ENCODE results near the gene NSD1. TPM values are rescaled to one million over a fixed set of nuclear protein-coding genes. Genes with fewer than 3 reads are reported as not detected.

Gene NSD1
- polyA plus RNA-seq, 1 donor (not counting 4 experiments of a cell fraction or from before 2014, with no cell fraction given), result 13.6 TPM

GRCh38 chr5:177132136-177133095, 1.2 kb upstream of the NSD1 start:
- Histone ChIP-seq H3K27ac (ENCODE audit: control insufficient read depth, insufficient read depth, low read length) (no peak overlapping the region), H3K9me1 (ENCODE audit: control insufficient read depth, extremely low read depth, insufficient read depth, low read length) (no peaks in the 10 kb centered on the region), H3K4me2 (ENCODE audit: control insufficient read depth, extremely low read depth, insufficient read depth, low read depth, low read length) (peak overlapping the region; percentile 100), H4K20me1 (ENCODE audit: control insufficient read depth, extremely low read depth, insufficient read depth, low read length) (no peaks in the 10 kb centered on the region), H2AFZ (ENCODE audit: control insufficient read depth, low read length) (peak overlapping the region; percentile 88), H3K4me3 (ENCODE audit: control insufficient read depth in 2 of 3, extremely low read depth in 1 of 3, insufficient read depth in 2 of 3, low read depth in 1 of 3, low read length in 3 of 3) (peak overlapping the region in 1 of 3 experiments; percentile 34), H3K9ac (ENCODE audit: control insufficient read depth, extremely low read depth, insufficient read depth, low read length) (peak overlapping the region; percentile 85), H3K36me3 (ENCODE audit: control insufficient read depth in 2 of 2, extremely low read depth in 1 of 2, insufficient read depth in 2 of 2, low read length in 2 of 2) (peaks cover 3 to 8% of the 10 kb centered on the region in 2 experiments), H3K9me3 (ENCODE audit: control insufficient read depth, low read depth, low read length) (no peaks in the 10 kb centered on the region), H3K79me2 (ENCODE audit: control insufficient read depth, insufficient read depth, low read length) (peaks cover 27% of the 10 kb centered on the region), H3K4me1 (ENCODE audit: control insufficient read depth, extremely low read depth, insufficient read depth, low read length) (peaks cover 33% of the 10 kb centered on the region), H3K27me3 (ENCODE audit: control insufficient read depth, extremely low read depth, insufficient read depth, low read length) (no peaks in the 10 kb centered on the region)
- DNase-seq (ENCODE audit: low read depth, low spot score), result no peak
- dilution Hi-C loops (cut with MboI; ENCODE audit: extremely low pct_ligation_motif_present, low sequenced_read_pairs), result no loop called here
- FAIRE-seq, result no peak
- TF ChIP-seq CTCF (optimal IDR thresholded peaks at IDR 0.05 in 1 of 3, IDR thresholded peaks at IDR 0.05 in 1 of 3, conservative IDR thresholded peaks at IDR 0.05 in 1 of 3; ENCODE audit: extremely low read depth in 1 of 3, insufficient read depth in 2 of 3, low read length in 3 of 3) (no peak), EZH2 (IDR thresholded peaks at IDR 0.05; ENCODE audit: low read length) (no peak)

GRCh38 chr5:177133853-177134696, 502 bp downstream of the NSD1 start:
- peak overlapping the region; percentile 100 for H3K4me2 ChIP-seq (ENCODE audit: control insufficient read depth, extremely low read depth, insufficient read depth, low read depth, low read length)
- no peaks in the 10 kb centered on the region for H3K27me3 ChIP-seq (ENCODE audit: control insufficient read depth, extremely low read depth, insufficient read depth, low read length)
- TF ChIP-seq EZH2 (IDR thresholded peaks at IDR 0.05; ENCODE audit: low read length) (no peak), CTCF (optimal IDR thresholded peaks at IDR 0.05 in 1 of 3, IDR thresholded peaks at IDR 0.05 in 1 of 3, conservative IDR thresholded peaks at IDR 0.05 in 1 of 3; ENCODE audit: extremely low read depth in 1 of 3, insufficient read depth in 2 of 3, low read length in 3 of 3) (no peak)
- dilution Hi-C loops (cut with MboI; ENCODE audit: extremely low pct_ligation_motif_present, low sequenced_read_pairs), result no loop called here
- H3K4me3 ChIP-seq (ENCODE audit: control insufficient read depth in 2 of 3, extremely low read depth in 1 of 3, insufficient read depth in 2 of 3, low read depth in 1 of 3, low read length in 3 of 3), result peak overlapping the region; percentile 49 to 88 (median 72)
- no peaks in the 10 kb centered on the region for H3K9me3 ChIP-seq (ENCODE audit: control insufficient read depth, low read depth, low read length)
- FAIRE-seq, result no peak
- H3K9me1 ChIP-seq (ENCODE audit: control insufficient read depth, extremely low read depth, insufficient read depth, low read length), result no peaks in the 10 kb centered on the region
- H3K36me3 ChIP-seq (ENCODE audit: control insufficient read depth in 2 of 2, extremely low read depth in 1 of 2, insufficient read depth in 2 of 2, low read length in 2 of 2), result peaks cover 3 to 8% of the 10 kb centered on the region in 2 experiments
- DNase-seq (ENCODE audit: low read depth, low spot score), result no peak
- H3K9ac ChIP-seq (ENCODE audit: control insufficient read depth, extremely low read depth, insufficient read depth, low read length), result peak overlapping the region; percentile 85
- H3K4me1 ChIP-seq (ENCODE audit: control insufficient read depth, extremely low read depth, insufficient read depth, low read length), result peaks cover 33% of the 10 kb centered on the region
- peak overlapping the region; percentile 80 for H2AFZ ChIP-seq (ENCODE audit: control insufficient read depth, low read length)
- peaks cover 43% of the 10 kb centered on the region for H3K79me2 ChIP-seq (ENCODE audit: control insufficient read depth, insufficient read depth, low read length)
- peak overlapping the region; percentile 70 for H3K27ac ChIP-seq (ENCODE audit: control insufficient read depth, insufficient read depth, low read length)
- H4K20me1 ChIP-seq (ENCODE audit: control insufficient read depth, extremely low read depth, insufficient read depth, low read length), result no peaks in the 10 kb centered on the region

Measured in keratinocyte (primary cell).